Measurements from ENCODE around the gene OXGR1. TPM values are rescaled to one million over a fixed set of nuclear protein-coding genes. Genes with fewer than 3 reads are reported as not detected.

OXGR1 gene
- total and polyA plus RNA-seq, 9 of the 15 experiments (the other 6 are each of a cell fraction or from before 2014, with no cell fraction given): 0.03 TPM; not detected in 8

DNA sequence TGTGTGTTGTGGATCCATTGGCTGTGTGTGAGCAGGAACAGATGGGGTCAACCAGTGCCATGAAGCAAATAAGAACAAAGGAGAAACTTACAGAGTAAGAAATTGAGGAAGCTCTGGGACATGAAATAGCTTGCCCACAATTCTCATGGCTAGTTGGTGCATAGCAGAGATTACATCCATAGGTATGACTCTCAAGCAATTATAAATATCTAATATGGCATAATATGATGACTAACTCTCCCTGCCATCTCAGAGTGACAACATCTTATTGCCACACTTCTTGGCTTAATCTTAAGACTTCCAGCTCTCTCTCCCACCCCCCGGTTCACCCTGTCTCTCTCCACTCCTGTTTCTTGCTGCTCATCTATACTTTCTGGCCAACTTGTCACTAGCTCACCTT lies 53.3 kb downstream of the OXGR1 start:
- no peak overlapping the region for H3K4me2 ChIP-seq (ENCODE audit: insufficient read depth, low read length)
- POLR2A ChIA-PET: no interaction called here
- DNase-seq (ENCODE audit: extremely low read depth in 1 of 4, low spot score in 3 of 4): no peak

GRCh38 chr13:96935901-96936300 lies 58.4 kb downstream of the OXGR1 start:
- no peak overlapping the region for H3K9ac ChIP-seq (ENCODE audit: insufficient read depth in 1 of 2, low read depth in 2 of 2, low read length in 2 of 2)
- DNase-seq (ENCODE audit: extremely low read depth in 1 of 4, low spot score in 3 of 4): no peak
- no peaks in the 10 kb centered on the region for H3K9me3 ChIP-seq (replicated peaks; ENCODE audit: control insufficient read depth, insufficient read depth, low read depth, low read length)
- FAIRE-seq: no peak
- no peak overlapping the region for H3K27ac ChIP-seq (ENCODE audit: extremely low read depth, low read depth, low read length)
- in situ Hi-C loops (cut with MboI) (no loop called here), intact Hi-C loops (cut with micrococcal nuclease) (no loop called here)
- H3K4me1 ChIP-seq (replicated peaks in 1 of 2; ENCODE audit: control insufficient read depth in 2 of 2, insufficient read depth in 2 of 2, low read length in 2 of 2): no peaks in the 10 kb centered on the region
- no peaks in the 10 kb centered on the region; a peak in 1 of 5 replicates for H3K27me3 ChIP-seq (ENCODE audit: control insufficient read depth in 2 of 2, insufficient read depth in 2 of 2, low read length in 2 of 2)
- 4% methylated on average over 3 of the region's 3 CpGs for WGBS (ENCODE audit: insufficient coverage, low coverage, missing lambda C conversion rate)
- no peaks in the 10 kb centered on the region for H3K9me1 ChIP-seq (ENCODE audit: control insufficient read depth, insufficient read depth, low read length)
- no peaks in the 10 kb centered on the region for H4K20me1 ChIP-seq (replicated peaks; ENCODE audit: control insufficient read depth, insufficient read depth, low read length)
- no peaks in the 10 kb centered on the region for H3K36me3 ChIP-seq (ENCODE audit: control insufficient read depth, insufficient read depth, low read length)
- POLR2A ChIA-PET: no interaction called here
- ATAC-seq: no peak
- H3K4me3 ChIP-seq: no peak overlapping the region
- H3K79me2 ChIP-seq (ENCODE audit: control insufficient read depth, insufficient read depth, low read length): no peaks in the 10 kb centered on the region
- no TSS peak for BruUV-seq (replicated peaks)
- H3K4me2 ChIP-seq (ENCODE audit: insufficient read depth, low read length): no peak overlapping the region
- CTCF ChIA-PET (ENCODE audit: low intra/inter-chr PET ratio): no interaction called here
- H2AFZ ChIP-seq (ENCODE audit: low read depth, low read length): no peak overlapping the region
- TF ChIP-seq ARID4B (CRISPR knock-in tag; IDR thresholded peaks at IDR 0.05): no peak
- TF ChIP-seq, protein P1, sequence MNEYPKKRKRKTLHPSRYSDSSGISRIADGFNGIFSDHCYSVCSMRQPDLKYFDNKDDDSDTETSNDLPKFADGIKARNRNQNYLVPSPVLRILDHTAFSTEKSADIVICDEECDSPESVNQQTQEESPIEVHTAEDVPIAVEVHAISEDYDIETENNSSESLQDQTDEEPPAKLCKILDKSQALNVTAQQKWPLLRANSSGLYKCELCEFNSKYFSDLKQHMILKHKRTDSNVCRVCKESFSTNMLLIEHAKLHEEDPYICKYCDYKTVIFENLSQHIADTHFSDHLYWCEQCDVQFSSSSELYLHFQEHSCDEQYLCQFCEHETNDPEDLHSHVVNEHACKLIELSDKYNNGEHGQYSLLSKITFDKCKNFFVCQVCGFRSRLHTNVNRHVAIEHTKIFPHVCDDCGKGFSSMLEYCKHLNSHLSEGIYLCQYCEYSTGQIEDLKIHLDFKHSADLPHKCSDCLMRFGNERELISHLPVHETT (CRISPR knock-in tag; conservative IDR thresholded peaks at IDR 0.05 in 1 of 2, IDR thresholded peaks at IDR 0.05 in 1 of 2): no peak
- no peak for TF ChIP-seq TCF3 (CRISPR knock-in tag; IDR thresholded peaks at IDR 0.05)

More for the DNA sequence above, 53.3 kb downstream of the OXGR1 start:
- no peak overlapping the region for H3K9ac ChIP-seq (ENCODE audit: insufficient read depth in 1 of 2, low read depth in 2 of 2, low read length in 2 of 2)
- no peak overlapping the region for H2AFZ ChIP-seq (ENCODE audit: low read depth, low read length)
- in situ Hi-C loops (cut with MboI): no loop called here
- no peak for ATAC-seq
- H3K27me3 ChIP-seq (ENCODE audit: control insufficient read depth in 2 of 2, insufficient read depth in 2 of 2, low read length in 2 of 2): no peaks in the 10 kb centered on the region; a peak in 1 of 5 replicates
- no peaks in the 10 kb centered on the region for H3K36me3 ChIP-seq (ENCODE audit: control insufficient read depth, insufficient read depth, low read length)
- FAIRE-seq: no peak
- no TSS peak for BruUV-seq (replicated peaks)
- H3K9me3 ChIP-seq (replicated peaks; ENCODE audit: control insufficient read depth, insufficient read depth, low read depth, low read length): no peaks in the 10 kb centered on the region
- no peak overlapping the region for H3K27ac ChIP-seq (ENCODE audit: extremely low read depth, low read depth, low read length)
- TF ChIP-seq RBM25 (IDR thresholded peaks at IDR 0.05; ENCODE audit: low read depth, low read length, severe bottlenecking) (no peak), ZNF263 (CRISPR knock-in tag; IDR thresholded peaks at IDR 0.05; ENCODE audit: borderline replicate concordance) (no peak), TCF7L2 (IDR thresholded peaks at IDR 0.05; ENCODE audit: low read depth, low read length) (no peak), FOXA1 (IDR thresholded peaks at IDR 0.05; ENCODE audit: borderline replicate concordance) (no peak), L3MBTL2 (IDR thresholded peaks at IDR 0.05) (no peak), BRF1 (IDR thresholded peaks at IDR 0.05; ENCODE audit: borderline replicate concordance, extremely low read depth, insufficient read length) (no peak), SMARCB1 (IDR thresholded peaks at IDR 0.05; ENCODE audit: insufficient read length, low read depth) (no peak), ESRRA (IDR thresholded peaks at IDR 0.05; ENCODE audit: borderline replicate concordance, low read depth) (no peak), MEF2D (tag; conservative IDR thresholded peaks at IDR 0.05; ENCODE audit: low read depth) (no peak), NFXL1 (CRISPR knock-in tag; IDR thresholded peaks at IDR 0.05) (no peak)
- no peaks in the 10 kb centered on the region for H3K4me1 ChIP-seq (replicated peaks in 1 of 2; ENCODE audit: control insufficient read depth in 2 of 2, insufficient read depth in 2 of 2, low read length in 2 of 2)
- H3K4me3 ChIP-seq: no peak overlapping the region
- CTCF ChIA-PET (ENCODE audit: low intra/inter-chr PET ratio): no interaction called here
- no peaks in the 10 kb centered on the region for H3K9me1 ChIP-seq (ENCODE audit: control insufficient read depth, insufficient read depth, low read length)
- no peaks in the 10 kb centered on the region for H3K79me2 ChIP-seq (ENCODE audit: control insufficient read depth, insufficient read depth, low read length)
- intact Hi-C loops (cut with micrococcal nuclease): no loop called here
- 0% methylated on average over 1 of the region's 1 CpG for WGBS (ENCODE audit: insufficient coverage, low coverage, missing lambda C conversion rate)
- H4K20me1 ChIP-seq (replicated peaks; ENCODE audit: control insufficient read depth, insufficient read depth, low read length): no peaks in the 10 kb centered on the region

Data from K562 (cell line).